Inferior parietal cortex (tissue), 1 donor: Measurements from ENCODE around the gene PPFIA3.
"Not testable (repeated sequence)": the region's sequence is repeated elsewhere in the genome, so short reads cannot be mapped to it uniquely, and the experiment has no call there.

Experiments used
- DNase-seq: peaks from one replicate; pipeline ENCODE4 v3.0.0-alpha.2; 2016; ENCODE audit errors: extremely low spot score

PPFIA3 gene

GRCh38 chr19:49123285-49123684 is 3.9 kb downstream of the PPFIA3 start:
- DNase-seq, result not testable (repeated sequence)

GRCh38 chr19:49125025-49125731 is 5.8 kb downstream of the PPFIA3 start:
- DNase-seq, result no peak

- no peak for DNase-seq
Observed at GRCh38 chr19:49126575-49126974, 7.2 kb downstream of the PPFIA3 start.

- DNase-seq, result not testable (repeated sequence)
Observed at GRCh38 chr19:49127225-49127624, 7.9 kb downstream of the PPFIA3 start.

- DNase-seq, result peak; percentile 89
Observed at GRCh38 chr19:49127674-49128544, 8.6 kb downstream of the PPFIA3 start.

- no peak for DNase-seq
Observed at GRCh38 chr19:49128545-49129237, 9.3 kb downstream of the PPFIA3 start.

GRCh38 chr19:49129238-49129583 is 9.9 kb downstream of the PPFIA3 start:
- no peak for DNase-seq

GRCh38 chr19:49130325-49130724 is 11.0 kb downstream of the PPFIA3 start:
- DNase-seq, result no peak

GRCh38 chr19:49132974-49133609 is 13.7 kb downstream of the PPFIA3 start:
- no peak for DNase-seq

- no peak for DNase-seq
Observed at GRCh38 chr19:49133621-49134454, 14.5 kb downstream of the PPFIA3 start.

GRCh38 chr19:49135686-49136085 is 16.3 kb downstream of the PPFIA3 start:
- no peak for DNase-seq

GRCh38 chr19:49136771-49137171 is 17.4 kb downstream of the PPFIA3 start:
- no peak for DNase-seq

- DNase-seq, result no peak
Observed at GRCh38 chr19:49140951-49141350, 21.6 kb downstream of the PPFIA3 start.

- DNase-seq, result no peak
Observed at GRCh38 chr19:49141352-49141751, 22.0 kb downstream of the PPFIA3 start.

GRCh38 chr19:49142866-49143335 is 23.6 kb downstream of the PPFIA3 start:
- peak; percentile 83 for DNase-seq

GRCh38 chr19:49145573-49146407 is 26.4 kb downstream of the PPFIA3 start:
- peak; percentile 67 for DNase-seq

GRCh38 chr19:49146408-49146770 is 27.0 kb downstream of the PPFIA3 start:
- not testable (repeated sequence) for DNase-seq

- no peak for DNase-seq
Observed at GRCh38 chr19:49148044-49148682, 28.8 kb downstream of the PPFIA3 start.

- DNase-seq, result peak; percentile 69
Observed at GRCh38 chr19:49148784-49149651, 29.7 kb downstream of the PPFIA3 start.
